ENCODE results near the gene ZSCAN25.

The ZSCAN25 gene

GRCh38 chr7:99599836-99600235 lies 16.9 kb upstream of the ZSCAN25 start:
- TF ChIP-seq CTCF (IDR thresholded peaks at IDR 0.05; ENCODE audit: low read depth, low read length, missing control alignments): no peak
- in situ Hi-C loops (cut with HindIII; ENCODE audit: low sequenced_read_pairs): no loop called here
- H3K4me3 ChIP-seq (ENCODE audit: low read depth, low read length): no peak overlapping the region
- DNase-seq (ENCODE audit: low read depth): no peak

GRCh38 chr7:99601656-99602310 lies 15.0 kb upstream of the ZSCAN25 start:
- DNase-seq (ENCODE audit: low read depth): no peak
- no peak for TF ChIP-seq CTCF (IDR thresholded peaks at IDR 0.05; ENCODE audit: low read depth, low read length, missing control alignments)
- in situ Hi-C loops (cut with HindIII; ENCODE audit: low sequenced_read_pairs): no loop called here
- H3K4me3 ChIP-seq (ENCODE audit: low read depth, low read length): no peak overlapping the region

- TF ChIP-seq CTCF (IDR thresholded peaks at IDR 0.05; ENCODE audit: low read depth, low read length, missing control alignments): no peak
- H3K4me3 ChIP-seq (ENCODE audit: low read depth, low read length): no peak overlapping the region
- in situ Hi-C loops (cut with HindIII; ENCODE audit: low sequenced_read_pairs): no loop called here
- no peak for DNase-seq (ENCODE audit: low read depth)
Measured at GRCh38 chr7:99605527-99605926, 11.2 kb upstream of the ZSCAN25 start.

GRCh38 chr7:99606531-99606930 lies 10.2 kb upstream of the ZSCAN25 start:
- no peak for DNase-seq (ENCODE audit: low read depth)
- in situ Hi-C loops (cut with HindIII; ENCODE audit: low sequenced_read_pairs): no loop called here
- no peak for TF ChIP-seq CTCF (IDR thresholded peaks at IDR 0.05; ENCODE audit: low read depth, low read length, missing control alignments)
- no peak overlapping the region for H3K4me3 ChIP-seq (ENCODE audit: low read depth, low read length)

GRCh38 chr7:99607548-99607947 lies 9.2 kb upstream of the ZSCAN25 start:
- in situ Hi-C loops (cut with HindIII; ENCODE audit: low sequenced_read_pairs): no loop called here
- TF ChIP-seq CTCF (IDR thresholded peaks at IDR 0.05; ENCODE audit: low read depth, low read length, missing control alignments): no peak
- no peak overlapping the region for H3K4me3 ChIP-seq (ENCODE audit: low read depth, low read length)

GRCh38 chr7:99614495-99614894 lies 2.3 kb upstream of the ZSCAN25 start:
- in situ Hi-C loops (cut with HindIII; ENCODE audit: low sequenced_read_pairs): loop anchor here (10.0 kb wide), 1 partner anchor 50 kb away; no protein-coding TSS in a partner anchor
- TF ChIP-seq CTCF (IDR thresholded peaks at IDR 0.05; ENCODE audit: low read depth, low read length, missing control alignments): no peak
- H3K4me3 ChIP-seq (ENCODE audit: low read depth, low read length): no peak overlapping the region
- no peak for DNase-seq (ENCODE audit: low read depth)

More at GRCh38 chr7:99607548-99607947, 9.2 kb upstream of the ZSCAN25 start:
- no peak for DNase-seq (ENCODE audit: low read depth)

All from astrocyte of the cerebellum (primary cell).